Ishikawa (cell line): ENCODE measurements around the gene RHOB.

Experiments used
- CEBPB ChIP-seq: IDR thresholded peaks from 2 replicates; pipeline ENCODE4 v1.6.1; 2012
- CREB1 ChIP-seq: IDR thresholded peaks from 2 replicates; pipeline ENCODE4 v1.6.1; 2012; ENCODE audit warnings: low read depth
- EGR1 ChIP-seq: IDR thresholded peaks from 2 replicates; pipeline ENCODE4 v1.6.1; 2012
- EP300 ChIP-seq: IDR thresholded peaks from 2 replicates; pipeline ENCODE4 v1.6.1; 2012; ENCODE audit warnings: borderline replicate concordance
- NFIC ChIP-seq: IDR thresholded peaks from 2 replicates; pipeline ENCODE4 v1.6.1; 2012
- RAD21 ChIP-seq: IDR thresholded peaks from 2 replicates; pipeline ENCODE4 v1.6.1; 2012; ENCODE audit warnings: low read depth
- REST ChIP-seq: IDR thresholded peaks from 2 replicates; pipeline ENCODE4 v1.6.1; 2012; ENCODE audit warnings: low read depth, mild to moderate bottlenecking
- TEAD4 ChIP-seq: IDR thresholded peaks from 2 replicates; pipeline ENCODE4 v1.6.1; 2012
- USF1 ChIP-seq: IDR thresholded peaks from 2 replicates; pipeline ENCODE4 v1.6.1; 2012
- YY1 ChIP-seq: IDR thresholded peaks from 2 replicates; pipeline ENCODE4 v1.6.1; 2012; ENCODE audit warnings: low read depth
- ZBTB7A ChIP-seq: IDR thresholded peaks from 2 replicates; pipeline ENCODE4 v1.6.1; 2012; ENCODE audit warnings: low read depth
- TF ChIP-seq, protein P1 (sequence below): IDR thresholded peaks from 2 replicates; pipeline ENCODE4 v1.6.1; 2012

DNA sequence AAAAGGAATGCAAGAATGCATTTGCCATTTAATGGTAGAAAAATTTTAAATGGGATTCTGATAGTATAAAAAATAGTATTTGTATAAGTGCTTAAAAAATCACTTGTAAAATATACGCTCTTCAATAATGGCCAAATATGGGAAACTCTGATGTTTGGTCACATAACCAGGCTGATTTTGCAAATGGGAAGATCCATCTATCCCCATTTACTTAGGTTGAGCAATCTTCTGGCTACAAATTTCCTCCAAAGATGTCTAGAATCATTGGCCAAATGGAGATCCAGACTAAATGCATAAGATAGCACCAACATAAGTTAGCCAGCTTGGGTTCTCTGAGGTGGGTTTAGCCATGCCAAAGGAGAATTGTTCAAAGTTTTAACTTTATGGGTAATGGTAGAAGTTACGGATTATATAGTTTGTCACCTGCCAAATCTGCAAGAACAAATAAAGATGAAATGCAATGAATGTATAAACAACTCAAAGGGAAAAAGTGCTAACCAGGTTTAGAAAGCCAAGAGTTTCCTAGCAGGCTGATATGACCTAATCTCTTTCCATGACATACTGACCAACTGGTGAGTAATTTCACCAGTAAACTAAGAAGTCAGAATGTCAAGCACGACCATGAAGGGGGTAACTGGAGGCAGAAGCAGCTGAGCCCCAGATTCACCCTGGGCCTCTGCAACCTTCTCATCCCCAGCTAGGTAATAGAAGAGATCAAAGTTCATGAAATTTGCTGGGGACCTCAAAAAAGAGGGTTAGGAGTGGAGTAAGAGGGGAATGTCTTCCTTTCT, 10.0 kb downstream of the RHOB start:
- no peak for TF ChIP-seq CEBPB
- TF ChIP-seq REST, result no peak
- TF ChIP-seq USF1, result no peak
- TF ChIP-seq, protein P1, sequence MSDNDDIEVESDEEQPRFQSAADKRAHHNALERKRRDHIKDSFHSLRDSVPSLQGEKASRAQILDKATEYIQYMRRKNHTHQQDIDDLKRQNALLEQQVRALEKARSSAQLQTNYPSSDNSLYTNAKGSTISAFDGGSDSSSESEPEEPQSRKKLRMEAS, result no peak
- TF ChIP-seq EP300, result no peak
- TF ChIP-seq EGR1, result no peak
- no peak for TF ChIP-seq RAD21
- no peak for TF ChIP-seq ZBTB7A
- TF ChIP-seq CREB1, result no peak
- no peak for TF ChIP-seq YY1
- TF ChIP-seq NFIC, result no peak
- no peak for TF ChIP-seq TEAD4
